Neutrophil (primary cell): Measurements from ENCODE around the gene ARRDC4.

Experiments used
- H3K27ac ChIP-seq: fragments of 200-600 bp; sonication (generic); 2 replicates; pipeline ENCODE4 v1.5.1; 2016; ENCODE audit warnings: mild to moderate bottlenecking, moderate library complexity
- H3K27me3 ChIP-seq: fragments of 200-600 bp; sonication (generic); 2 replicates; pipeline ENCODE4 v1.6.0; 2016; ENCODE audit warnings: mild to moderate bottlenecking
- H3K36me3 ChIP-seq: fragments of 200-600 bp; sonication (generic); 2 replicates; pipeline ENCODE4 v1.5.1; 2017
- H3K4me1 ChIP-seq, 2 experiments: fragments of 200-600 bp in 1 of 2; sonication (generic) in 1 of 2; 1 replicate in 1 of 2; 2 replicates in 1 of 2; pipeline versions ENCODE4 v1.5.1 to v1.6.1; 2013 to 2016; ENCODE audit warnings: low read depth in 1 of 2, low read length in 1 of 2, mild to moderate bottlenecking in 1 of 2, moderate library complexity in 1 of 2; ENCODE audit not compliant: control insufficient read depth in 1 of 2, insufficient read depth in 1 of 2
- H3K4me3 ChIP-seq, 2 experiments: fragments of 200-600 bp in 1 of 2; sonication (generic) in 1 of 2; 1 replicate in 1 of 2; 2 replicates in 1 of 2; pipeline ENCODE4 v1.5.1; 2013 to 2016; ENCODE audit warnings: low read depth in 1 of 2, low read length in 1 of 2, mild to moderate bottlenecking in 1 of 2, moderate library complexity in 1 of 2
- H3K9me3 ChIP-seq: fragments of 200-600 bp; sonication (generic); 2 replicates; pipeline ENCODE4 v1.5.1; 2016
- TF ChIP-seq, protein P1 (sequence below): fragments of 200-600 bp; sonication (generic); IDR thresholded peaks from 2 replicates; pipeline ENCODE4 v1.5.1; 2016; ENCODE audit warnings: antibody characterized with exemption

ARRDC4 gene

DNA sequence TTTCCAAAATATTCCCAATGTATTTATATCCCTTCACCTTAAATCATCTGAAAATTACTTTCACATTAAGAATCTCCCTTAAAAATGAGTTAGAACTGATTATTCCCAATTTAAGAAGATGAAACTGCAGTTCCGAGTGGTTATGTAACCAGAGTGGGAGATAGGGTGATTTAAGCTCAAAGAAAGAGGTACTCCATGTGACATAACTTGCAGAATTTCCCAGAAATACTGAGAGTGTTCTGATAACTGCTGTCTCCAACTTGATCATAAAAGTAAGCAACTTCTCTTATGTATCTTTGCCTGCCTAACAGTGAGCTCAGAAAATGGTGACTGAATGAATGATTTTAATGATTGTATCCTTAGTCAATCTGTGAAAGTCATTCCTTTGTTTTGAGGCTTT is 32.3 kb downstream of the ARRDC4 start:
- TF ChIP-seq, protein P1, sequence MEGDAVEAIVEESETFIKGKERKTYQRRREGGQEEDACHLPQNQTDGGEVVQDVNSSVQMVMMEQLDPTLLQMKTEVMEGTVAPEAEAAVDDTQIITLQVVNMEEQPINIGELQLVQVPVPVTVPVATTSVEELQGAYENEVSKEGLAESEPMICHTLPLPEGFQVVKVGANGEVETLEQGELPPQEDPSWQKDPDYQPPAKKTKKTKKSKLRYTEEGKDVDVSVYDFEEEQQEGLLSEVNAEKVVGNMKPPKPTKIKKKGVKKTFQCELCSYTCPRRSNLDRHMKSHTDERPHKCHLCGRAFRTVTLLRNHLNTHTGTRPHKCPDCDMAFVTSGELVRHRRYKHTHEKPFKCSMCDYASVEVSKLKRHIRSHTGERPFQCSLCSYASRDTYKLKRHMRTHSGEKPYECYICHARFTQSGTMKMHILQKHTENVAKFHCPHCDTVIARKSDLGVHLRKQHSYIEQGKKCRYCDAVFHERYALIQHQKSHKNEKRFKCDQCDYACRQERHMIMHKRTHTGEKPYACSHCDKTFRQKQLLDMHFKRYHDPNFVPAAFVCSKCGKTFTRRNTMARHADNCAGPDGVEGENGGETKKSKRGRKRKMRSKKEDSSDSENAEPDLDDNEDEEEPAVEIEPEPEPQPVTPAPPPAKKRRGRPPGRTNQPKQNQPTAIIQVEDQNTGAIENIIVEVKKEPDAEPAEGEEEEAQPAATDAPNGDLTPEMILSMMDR = no peak
- Histone ChIP-seq H3K27me3 (no peaks in the 10 kb centered on the region), H3K4me3 (no peak overlapping the region), H3K4me1 (no peaks in the 10 kb centered on the region), H3K27ac (no peak overlapping the region), H3K36me3 (no peaks in the 10 kb centered on the region), H3K9me3 (no peaks in the 10 kb centered on the region)

DNA sequence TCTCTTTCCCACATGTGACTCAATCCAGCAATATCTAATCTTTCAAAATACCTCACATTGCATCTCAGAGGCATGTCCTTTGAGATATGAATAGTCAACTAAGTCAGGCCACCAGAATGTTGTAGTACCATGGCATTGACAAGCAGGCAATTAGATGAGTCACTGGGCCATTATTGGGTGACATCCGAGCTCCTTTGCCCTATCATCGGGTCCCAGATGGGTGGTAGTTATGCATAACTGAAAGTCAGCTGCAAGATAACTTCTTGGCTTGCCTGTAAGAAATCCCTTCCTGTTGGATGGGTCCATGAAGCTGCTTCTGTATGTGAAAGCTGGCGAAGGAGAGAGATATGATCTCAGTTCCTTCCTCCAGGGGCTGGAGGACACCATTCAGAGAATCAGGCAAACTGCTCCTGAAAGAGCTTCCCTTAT is 32.8 kb downstream of the ARRDC4 start:
- Histone ChIP-seq H3K27ac (no peak overlapping the region), H3K4me1 (no peaks in the 10 kb centered on the region), H3K9me3 (no peaks in the 10 kb centered on the region), H3K4me3 (no peak overlapping the region), H3K27me3 (no peaks in the 10 kb centered on the region), H3K36me3 (no peaks in the 10 kb centered on the region)
- TF ChIP-seq, protein P1 = no peak

DNA sequence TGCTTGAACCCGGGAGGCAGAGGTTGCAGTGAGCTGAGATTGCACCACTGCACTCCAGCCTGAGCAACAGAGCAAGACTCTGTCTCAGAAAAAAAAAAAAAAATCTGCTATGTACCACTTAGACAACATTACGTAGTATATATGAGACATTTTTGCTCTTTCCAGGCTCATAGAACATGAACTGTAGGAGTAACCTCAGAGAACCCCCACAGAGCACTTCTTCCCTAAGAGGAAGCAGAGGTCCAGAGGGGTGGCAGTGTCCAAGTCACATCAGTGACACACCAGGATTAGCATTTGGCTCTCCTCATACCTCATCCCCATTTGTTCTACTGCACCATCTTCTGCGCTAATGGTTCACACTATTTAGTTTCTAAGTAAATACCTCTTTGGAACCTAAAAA is 33.7 kb downstream of the ARRDC4 start:
- H3K27me3 ChIP-seq = no peaks in the 10 kb centered on the region
- H3K27ac ChIP-seq = no peak overlapping the region
- H3K4me1 ChIP-seq = no peaks in the 10 kb centered on the region
- no peak overlapping the region for H3K4me3 ChIP-seq
- H3K9me3 ChIP-seq = no peaks in the 10 kb centered on the region
- TF ChIP-seq, protein P1 = no peak
- no peaks in the 10 kb centered on the region for H3K36me3 ChIP-seq

DNA sequence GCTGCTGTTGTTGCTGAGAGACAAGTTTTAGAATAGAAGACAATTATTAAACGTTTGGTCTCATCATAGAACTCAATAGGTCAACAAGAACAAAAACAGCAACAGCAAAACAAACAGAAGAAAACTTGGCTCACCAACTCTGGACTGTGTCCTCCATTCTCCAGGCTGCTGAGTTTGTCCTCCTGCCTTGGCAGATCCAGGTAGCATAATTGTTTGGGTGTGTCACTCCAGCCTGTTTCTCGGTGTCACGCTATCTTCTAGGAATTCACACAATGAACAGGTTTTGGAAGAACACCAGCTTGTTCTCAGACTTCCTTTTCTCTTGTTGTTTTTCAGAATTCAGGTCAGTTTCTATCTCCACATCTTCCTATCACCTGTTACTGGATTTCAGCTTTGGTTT is 34.7 kb downstream of the ARRDC4 start:
- TF ChIP-seq, protein P1 = no peak
- Histone ChIP-seq H3K4me3 (no peak overlapping the region), H3K36me3 (no peaks in the 10 kb centered on the region), H3K27ac (no peak overlapping the region), H3K27me3 (no peaks in the 10 kb centered on the region), H3K4me1 (no peaks in the 10 kb centered on the region), H3K9me3 (no peaks in the 10 kb centered on the region)

DNA sequence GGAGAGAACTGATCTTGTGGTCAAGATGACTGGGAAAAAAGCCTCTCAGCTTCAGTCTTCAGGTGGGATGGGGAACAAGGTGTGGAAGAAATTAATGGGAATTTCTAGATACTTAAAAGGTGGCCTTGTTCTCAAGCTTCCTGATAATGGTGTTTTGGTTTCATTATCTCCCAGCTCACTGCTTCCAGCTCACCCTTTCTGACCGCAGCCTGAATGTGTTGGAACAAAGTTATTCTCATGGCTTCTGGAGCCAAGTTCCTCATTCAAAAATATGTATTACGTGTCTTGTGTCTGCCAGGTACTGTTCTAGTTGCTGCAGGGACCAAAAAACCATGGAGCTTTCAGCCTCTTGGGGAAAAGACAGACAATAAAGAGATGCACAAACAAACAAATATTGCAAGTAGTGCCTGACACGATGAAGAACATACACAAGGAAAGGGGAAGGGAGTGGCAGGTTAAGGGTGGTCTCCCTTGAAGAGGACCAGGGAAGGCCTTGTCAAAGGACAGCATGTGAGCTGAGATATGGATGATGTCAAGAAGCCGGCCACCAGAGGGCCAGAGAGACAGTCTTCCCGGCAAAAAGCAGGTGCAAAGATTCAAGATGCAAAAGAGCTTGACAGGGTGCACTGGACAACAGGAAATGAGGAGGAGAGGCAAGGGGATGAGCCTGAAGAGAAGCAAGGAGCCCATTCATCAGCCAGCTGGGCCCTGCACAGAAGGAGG is 35.5 kb downstream of the ARRDC4 start:
- H3K27me3 ChIP-seq = no peaks in the 10 kb centered on the region
- no peaks in the 10 kb centered on the region for H3K36me3 ChIP-seq
- TF ChIP-seq, protein P1 = no peak
- no peaks in the 10 kb centered on the region for H3K4me1 ChIP-seq
- H3K4me3 ChIP-seq = no peak overlapping the region
- no peak overlapping the region for H3K27ac ChIP-seq
- no peaks in the 10 kb centered on the region for H3K9me3 ChIP-seq
